Activated naive CD4-positive, alpha-beta T cell treated with anti-CD3 and anti-CD28 coated beads, Interleukin-2, amount 10 ng/mL, durations not matched to agents 7 days and 5 days (primary cell): Measurements from ENCODE around the gene CACNG4.
A peak's percentile ranks its signal among the peaks of the same experiment; 100 is the strongest.

Source experiments
- CTCF ChIA-PET: fragments of 350-600 bp; sonication (Branson Sonifier 250); formaldehyde crosslinking; loops from one replicate; lab custom pipeline; 2021; ENCODE audit warnings: antibody characterized with exemption; lab: Charles Lee
- DNase-seq: peaks from one replicate; pipeline ENCODE4 v3.0.0-alpha.2; 2020
- H3K27ac Mint-ChIP-seq: one replicate; pipeline ENCODE4 v1.8.0; 2021; ENCODE audit warnings: mild to moderate bottlenecking, moderate library complexity, mixed read lengths
- H3K27me3 Mint-ChIP-seq: one replicate; pipeline ENCODE4 v1.8.0; 2021; ENCODE audit warnings: mild to moderate bottlenecking, mixed read lengths
- H3K36me3 Mint-ChIP-seq: one replicate; pipeline ENCODE4 v1.8.0; 2021; ENCODE audit warnings: mixed read lengths
- H3K4me1 Mint-ChIP-seq: one replicate; pipeline ENCODE4 v1.8.0; 2021; ENCODE audit warnings: mixed read lengths
- H3K4me3 Mint-ChIP-seq: one replicate; pipeline ENCODE4 v1.8.0; 2021; ENCODE audit warnings: mild to moderate bottlenecking, moderate library complexity, mixed read lengths
- H3K9me3 Mint-ChIP-seq: one replicate; pipeline ENCODE4 v1.8.0; 2021; ENCODE audit warnings: mixed read lengths

The CACNG4 gene

GRCh38 chr17:66976379-66976663, 11.8 kb downstream of the CACNG4 start:
- Mint-ChIP-seq H3K4me3 (no peak overlapping the region), H3K36me3 (no peaks in the 10 kb centered on the region), H3K27ac (no peak overlapping the region), H3K4me1 (no peaks in the 10 kb centered on the region), H3K9me3 (no peaks in the 10 kb centered on the region), H3K27me3 (peaks cover 76% of the 10 kb centered on the region)
- DNase-seq: no peak
- CTCF ChIA-PET: no interaction called here

DNA sequence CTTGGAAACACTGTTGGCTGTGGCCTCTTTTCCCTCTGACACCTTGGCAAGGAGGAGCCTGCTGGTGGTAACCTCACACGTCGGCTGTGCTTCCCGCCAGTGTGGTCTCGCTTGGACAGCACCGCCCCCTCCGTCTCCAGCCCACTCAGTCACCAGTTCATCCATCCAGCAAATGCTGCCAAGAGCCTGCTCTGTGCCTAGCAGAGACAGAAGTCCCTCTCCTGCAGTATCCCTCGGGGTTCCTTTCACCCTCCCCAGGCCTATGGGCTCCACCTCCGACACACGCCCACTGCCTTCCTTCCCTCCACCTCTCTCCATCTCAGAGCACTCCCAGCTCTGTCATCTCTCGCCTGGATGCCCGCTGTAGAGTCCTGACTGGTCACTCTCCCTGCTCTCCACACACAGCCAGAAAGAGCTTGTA, 12.3 kb downstream of the CACNG4 start:
- DNase-seq: no peak
- H3K27ac Mint-ChIP-seq: no peak overlapping the region
- peaks cover 71% of the 10 kb centered on the region for H3K27me3 Mint-ChIP-seq
- CTCF ChIA-PET: no interaction called here
- H3K36me3 Mint-ChIP-seq: no peaks in the 10 kb centered on the region
- no peaks in the 10 kb centered on the region for H3K4me1 Mint-ChIP-seq
- H3K4me3 Mint-ChIP-seq: no peak overlapping the region
- H3K9me3 Mint-ChIP-seq: no peaks in the 10 kb centered on the region

DNA sequence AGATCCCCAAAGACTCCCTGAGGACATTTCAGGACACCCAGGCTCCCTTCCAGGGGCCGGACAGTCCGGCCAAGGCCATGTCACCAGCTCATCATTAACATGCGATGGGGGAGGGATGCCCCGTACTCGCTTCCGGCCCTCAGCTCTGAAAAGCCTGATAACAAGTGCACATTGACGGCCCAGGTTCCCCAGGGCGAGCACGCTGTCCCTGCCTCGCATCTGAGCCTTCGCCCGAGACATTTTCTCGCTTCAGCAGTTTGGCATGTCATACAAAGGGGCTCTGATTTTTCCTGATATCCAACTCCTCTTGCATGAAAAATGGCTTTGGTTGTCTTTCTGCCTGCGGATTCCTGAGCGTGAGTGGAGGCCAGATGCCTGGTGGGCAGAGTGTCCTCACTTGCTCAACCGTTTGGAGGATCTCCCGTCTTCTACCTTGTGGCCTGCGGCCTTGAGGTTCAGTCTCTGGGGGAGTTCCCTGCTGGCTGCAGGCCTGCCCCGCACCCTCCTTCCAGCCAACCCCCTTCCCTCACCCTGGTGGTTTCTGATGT, 14.1 kb downstream of the CACNG4 start:
- no peak overlapping the region for H3K27ac Mint-ChIP-seq
- CTCF ChIA-PET: no interaction called here
- no peaks in the 10 kb centered on the region for H3K36me3 Mint-ChIP-seq
- no peak overlapping the region for H3K4me3 Mint-ChIP-seq
- no peaks in the 10 kb centered on the region for H3K9me3 Mint-ChIP-seq
- H3K4me1 Mint-ChIP-seq: no peaks in the 10 kb centered on the region
- peaks cover 75% of the 10 kb centered on the region for H3K27me3 Mint-ChIP-seq
- no peak for DNase-seq

GRCh38 chr17:66980896-66981295, 16.4 kb downstream of the CACNG4 start:
- no peaks in the 10 kb centered on the region for H3K4me1 Mint-ChIP-seq
- no peaks in the 10 kb centered on the region for H3K36me3 Mint-ChIP-seq
- no peak overlapping the region for H3K4me3 Mint-ChIP-seq
- no peaks in the 10 kb centered on the region for H3K9me3 Mint-ChIP-seq
- H3K27ac Mint-ChIP-seq: no peak overlapping the region
- peaks cover 77% of the 10 kb centered on the region for H3K27me3 Mint-ChIP-seq
- DNase-seq: no peak
- CTCF ChIA-PET: interaction anchor here (1.3 kb wide), 1 partner anchor 9 kb away, joined by 3 read pairs; no protein-coding TSS in a partner anchor

DNA sequence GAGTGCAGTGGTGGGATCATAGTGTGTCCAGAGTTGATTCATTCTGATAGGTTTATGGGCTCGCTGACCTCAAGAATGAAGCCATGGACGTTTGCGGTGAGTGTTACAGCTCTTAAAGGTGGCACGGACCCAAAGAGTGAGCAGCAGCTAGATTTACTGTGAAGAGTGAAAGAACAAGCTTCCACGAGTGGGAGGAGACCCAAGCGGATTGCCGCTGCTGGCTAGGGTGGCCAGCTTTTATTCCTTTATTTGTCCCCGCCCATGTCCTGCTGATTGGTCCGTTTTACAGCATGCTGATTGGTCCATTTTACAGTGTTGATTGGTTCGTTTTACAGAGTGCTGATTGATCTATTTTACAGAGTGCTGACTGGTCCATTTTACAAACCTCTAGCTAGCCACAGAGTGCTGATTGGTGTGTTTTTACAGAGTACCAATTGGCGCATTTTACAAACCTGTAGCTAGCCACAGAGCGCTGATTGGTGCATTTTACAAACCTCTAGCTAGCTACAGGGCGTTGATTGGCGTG, 17.5 kb downstream of the CACNG4 start:
- Mint-ChIP-seq H3K9me3 (no peaks in the 10 kb centered on the region), H3K27ac (no peak overlapping the region), H3K4me3 (no peak overlapping the region), H3K27me3 (peaks cover 75% of the 10 kb centered on the region), H3K36me3 (no peaks in the 10 kb centered on the region), H3K4me1 (no peaks in the 10 kb centered on the region)
- no peak for DNase-seq
- CTCF ChIA-PET: interaction anchor here (1.3 kb wide), 1 partner anchor 10 kb away, joined by 3 read pairs; no protein-coding TSS in a partner anchor

- H3K36me3 Mint-ChIP-seq: no peaks in the 10 kb centered on the region
- no peak overlapping the region for H3K27ac Mint-ChIP-seq
- CTCF ChIA-PET: no interaction called here
- H3K9me3 Mint-ChIP-seq: no peaks in the 10 kb centered on the region
- peaks cover 72% of the 10 kb centered on the region for H3K27me3 Mint-ChIP-seq
- peaks cover 7% of the 10 kb centered on the region for H3K4me1 Mint-ChIP-seq
- H3K4me3 Mint-ChIP-seq: no peak overlapping the region
- DNase-seq: no peak
Measured at GRCh38 chr17:66983414-66984021, 19.0 kb downstream of the CACNG4 start.

DNA sequence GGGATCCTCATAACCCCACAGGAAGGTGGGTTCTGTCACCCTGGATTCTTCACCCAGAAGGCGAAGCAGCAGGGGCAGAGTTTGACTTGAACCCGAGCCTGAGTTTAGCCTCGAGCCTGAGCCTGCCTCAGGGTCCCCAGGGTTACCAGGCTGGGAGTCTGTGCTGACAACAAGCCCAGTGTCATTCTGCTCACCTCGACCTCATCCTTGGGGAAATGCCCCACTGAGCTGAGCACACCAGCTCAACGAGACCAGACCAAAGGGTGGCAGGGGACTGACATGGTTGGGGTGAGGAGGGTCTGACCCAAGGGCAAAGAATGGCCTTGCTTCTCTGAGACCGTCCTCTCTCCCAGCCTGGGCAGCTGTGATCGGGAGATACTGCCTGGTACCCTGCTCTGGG, 20.2 kb downstream of the CACNG4 start:
- Mint-ChIP-seq H3K4me1 (peaks cover 8% of the 10 kb centered on the region), H3K27me3 (peaks cover 72% of the 10 kb centered on the region), H3K9me3 (no peaks in the 10 kb centered on the region), H3K4me3 (no peak overlapping the region), H3K36me3 (no peaks in the 10 kb centered on the region), H3K27ac (no peak overlapping the region)
- no peak for DNase-seq
- CTCF ChIA-PET: interaction anchor here (0.6 kb wide), 1 partner anchor 1553 kb away, joined by 3 read pairs; no protein-coding TSS in a partner anchor

DNA sequence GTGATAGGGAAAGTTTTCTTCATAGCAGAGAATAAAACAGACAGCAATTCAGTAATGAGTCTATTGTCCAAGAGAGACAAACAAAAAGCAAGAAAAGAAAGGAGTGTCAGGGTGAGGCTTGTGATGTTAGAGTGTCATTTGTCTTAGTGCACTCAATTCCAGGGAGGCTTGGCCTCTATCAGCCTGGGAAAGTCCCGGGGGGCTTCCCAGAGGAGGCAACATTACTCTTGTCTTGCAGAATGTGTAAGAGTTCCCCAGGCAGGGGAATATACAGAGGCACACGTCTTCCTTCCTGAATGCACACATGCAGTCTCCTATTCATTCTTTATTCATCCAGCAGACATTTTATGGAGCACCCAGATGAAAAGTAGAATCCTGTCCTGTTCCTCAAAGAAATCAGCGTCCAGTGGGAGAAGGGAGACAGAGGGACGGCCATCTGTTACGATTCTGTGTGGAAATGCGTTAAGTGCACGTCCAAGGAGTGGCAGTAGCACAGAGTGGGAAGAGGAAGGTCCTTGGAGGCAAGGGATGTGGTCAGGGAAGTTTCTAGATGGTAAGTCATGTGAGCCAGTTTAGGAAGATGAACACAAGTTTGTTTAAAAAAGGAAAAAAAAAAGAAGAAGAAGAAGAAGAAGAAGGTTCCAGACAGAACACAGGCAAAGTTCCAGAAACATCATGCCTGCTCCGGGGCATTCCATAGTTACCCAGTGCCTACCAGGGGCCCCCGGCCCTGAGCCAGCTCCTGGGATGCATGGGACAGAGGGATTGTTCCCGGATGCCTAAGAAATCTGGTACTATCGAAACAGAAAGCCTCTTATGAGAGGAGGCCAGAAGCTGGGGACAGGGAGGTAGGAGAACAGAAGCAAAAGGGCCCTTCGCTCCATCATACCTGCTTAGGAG, 21.1 kb downstream of the CACNG4 start:
- CTCF ChIA-PET: no interaction called here
- Mint-ChIP-seq H3K27me3 (peaks cover 73% of the 10 kb centered on the region), H3K36me3 (no peaks in the 10 kb centered on the region), H3K9me3 (no peaks in the 10 kb centered on the region), H3K4me3 (no peak overlapping the region), H3K27ac (no peak overlapping the region), H3K4me1 (peaks cover 8% of the 10 kb centered on the region)
- DNase-seq: no peak

GRCh38 chr17:66986659-66987058, 22.2 kb downstream of the CACNG4 start:
- no peaks in the 10 kb centered on the region for H3K36me3 Mint-ChIP-seq

DNA sequence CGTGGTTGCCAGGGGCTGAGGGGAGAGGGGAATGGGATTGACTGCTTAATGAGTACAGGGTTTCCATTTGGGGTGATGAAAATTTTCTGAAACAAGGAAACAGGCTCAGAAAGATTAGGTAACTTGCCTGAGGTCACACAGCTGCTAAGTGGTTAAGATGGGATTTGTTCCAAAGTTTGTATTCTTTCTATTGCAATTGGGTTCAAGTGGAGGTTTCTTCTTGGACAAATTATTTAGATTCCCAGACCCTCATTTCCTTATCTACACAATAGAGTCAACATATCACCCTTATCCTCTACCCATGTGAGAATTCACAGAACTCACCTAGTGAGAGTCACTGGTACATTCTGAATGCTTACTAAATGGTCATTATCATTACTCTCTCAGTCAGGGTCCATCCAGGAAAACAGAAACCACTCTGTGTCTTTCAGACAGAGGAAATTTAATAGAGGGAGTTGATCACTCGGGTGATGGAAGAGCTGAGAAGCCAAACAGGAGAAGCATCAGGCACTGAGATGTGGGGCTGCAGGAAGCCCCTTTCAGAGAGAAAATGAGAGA, 22.6 kb downstream of the CACNG4 start:
- H3K36me3 Mint-ChIP-seq: no peaks in the 10 kb centered on the region
- DNase-seq: no peak
- no peak overlapping the region for H3K27ac Mint-ChIP-seq
- peaks cover 8% of the 10 kb centered on the region for H3K4me1 Mint-ChIP-seq
- H3K4me3 Mint-ChIP-seq: no peak overlapping the region
- CTCF ChIA-PET: no interaction called here
- H3K9me3 Mint-ChIP-seq: no peaks in the 10 kb centered on the region
- peaks cover 80% of the 10 kb centered on the region for H3K27me3 Mint-ChIP-seq

More at GRCh38 chr17:66986659-66987058, 22.2 kb downstream of the CACNG4 start:
- DNase-seq: no peak
- no peaks in the 10 kb centered on the region for H3K9me3 Mint-ChIP-seq
- peaks cover 77% of the 10 kb centered on the region for H3K27me3 Mint-ChIP-seq
- H3K4me3 Mint-ChIP-seq: no peak overlapping the region
- CTCF ChIA-PET: no interaction called here
- no peak overlapping the region for H3K27ac Mint-ChIP-seq
- peaks cover 8% of the 10 kb centered on the region for H3K4me1 Mint-ChIP-seq

DNA sequence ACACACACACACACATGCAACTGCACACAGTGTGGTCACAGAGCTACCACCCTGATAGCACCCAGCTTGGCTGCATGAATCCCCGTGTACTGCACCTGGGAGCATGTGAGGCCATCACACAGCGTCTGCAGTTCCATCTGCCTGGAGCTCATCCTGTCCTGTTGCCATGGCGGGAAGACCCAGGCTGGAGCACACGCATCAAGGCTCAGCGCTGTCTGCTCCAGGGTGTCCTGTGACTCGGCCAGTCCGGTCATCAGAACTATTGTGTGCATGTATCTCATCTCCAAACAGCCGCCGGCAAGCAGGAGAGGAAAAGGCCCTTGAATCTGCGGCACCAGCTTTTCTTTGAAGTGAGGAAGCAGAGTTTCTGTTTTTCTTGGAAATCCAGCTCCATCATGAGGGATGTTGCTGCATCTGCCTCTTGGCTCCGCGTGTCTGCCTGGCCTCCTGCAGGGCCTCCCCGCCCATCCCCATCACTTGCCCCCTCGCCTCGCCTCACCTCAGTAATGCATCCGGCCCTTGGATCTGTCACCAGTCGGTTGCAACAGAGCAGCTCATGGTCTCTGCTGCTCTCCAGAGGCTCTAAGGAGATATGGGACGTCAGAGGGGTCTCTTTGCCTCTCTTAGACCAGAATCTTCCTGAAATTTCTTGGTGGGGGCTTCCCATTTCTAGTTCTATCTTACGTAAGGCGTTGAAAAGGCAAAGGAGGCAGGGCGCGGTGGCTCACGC, 23.7 kb downstream of the CACNG4 start:
- CTCF ChIA-PET: interaction anchor here (0.5 to 1.1 kb wide), 2 partner anchors 18 to 1639 kb away, joined by 3 to 4 read pairs; no protein-coding TSS in a partner anchor

GRCh38 chr17:66989076-66989475, 24.6 kb downstream of the CACNG4 start:
- no peak overlapping the region for H3K4me3 Mint-ChIP-seq
- no peak for DNase-seq
- peaks cover 8% of the 10 kb centered on the region for H3K4me1 Mint-ChIP-seq
- no peaks in the 10 kb centered on the region for H3K36me3 Mint-ChIP-seq
- peaks cover 64% of the 10 kb centered on the region for H3K27me3 Mint-ChIP-seq
- no peaks in the 10 kb centered on the region for H3K9me3 Mint-ChIP-seq
- CTCF ChIA-PET: interaction anchor here (1.4 kb wide), 1 partner anchor 14 kb away, joined by 3 read pairs; no protein-coding TSS in a partner anchor
- H3K27ac Mint-ChIP-seq: no peak overlapping the region

More for the DNA sequence above, 23.7 kb downstream of the CACNG4 start:
- Mint-ChIP-seq H3K36me3 (no peaks in the 10 kb centered on the region), H3K27me3 (peaks cover 70% of the 10 kb centered on the region), H3K27ac (no peak overlapping the region), H3K4me3 (no peak overlapping the region), H3K9me3 (no peaks in the 10 kb centered on the region), H3K4me1 (peaks cover 8% of the 10 kb centered on the region)
- DNase-seq: peak; percentile 29

- Mint-ChIP-seq H3K9me3 (no peaks in the 10 kb centered on the region), H3K27ac (no peak overlapping the region), H3K4me1 (peaks cover 8% of the 10 kb centered on the region), H3K4me3 (no peak overlapping the region), H3K27me3 (peaks cover 64% of the 10 kb centered on the region), H3K36me3 (no peaks in the 10 kb centered on the region)
- DNase-seq: no peak
- CTCF ChIA-PET: interaction anchor here (1.4 kb wide), 1 partner anchor 15 kb away, joined by 3 read pairs; no protein-coding TSS in a partner anchor
Measured at GRCh38 chr17:66989579-66989978, 25.1 kb downstream of the CACNG4 start.
